ENCODE results near the gene LIPA. TPM values are rescaled to one million over a fixed set of nuclear protein-coding genes. Genes with fewer than 3 reads are reported as not detected.
"Not testable (repeated sequence)": the region's sequence is repeated elsewhere in the genome, so short reads cannot be mapped to it uniquely, and the experiment has no call there.

The LIPA gene
- total RNA-seq, 2 donors from 2014 or later = 30.4 to 37.8 TPM

- H3K36me3 ChIP-seq = no peaks in the 10 kb centered on the region
- intact Hi-C loops (cut with DNase I) = no loop called here
- no peaks in the 10 kb centered on the region for H3K27me3 ChIP-seq
- H3K27ac ChIP-seq = no peak overlapping the region
- no peaks in the 10 kb centered on the region for H3K9me3 ChIP-seq
- no peak for DNase-seq
- no peak overlapping the region for H3K4me3 ChIP-seq
- H3K4me1 ChIP-seq = no peaks in the 10 kb centered on the region
- TF ChIP-seq, protein P1, sequence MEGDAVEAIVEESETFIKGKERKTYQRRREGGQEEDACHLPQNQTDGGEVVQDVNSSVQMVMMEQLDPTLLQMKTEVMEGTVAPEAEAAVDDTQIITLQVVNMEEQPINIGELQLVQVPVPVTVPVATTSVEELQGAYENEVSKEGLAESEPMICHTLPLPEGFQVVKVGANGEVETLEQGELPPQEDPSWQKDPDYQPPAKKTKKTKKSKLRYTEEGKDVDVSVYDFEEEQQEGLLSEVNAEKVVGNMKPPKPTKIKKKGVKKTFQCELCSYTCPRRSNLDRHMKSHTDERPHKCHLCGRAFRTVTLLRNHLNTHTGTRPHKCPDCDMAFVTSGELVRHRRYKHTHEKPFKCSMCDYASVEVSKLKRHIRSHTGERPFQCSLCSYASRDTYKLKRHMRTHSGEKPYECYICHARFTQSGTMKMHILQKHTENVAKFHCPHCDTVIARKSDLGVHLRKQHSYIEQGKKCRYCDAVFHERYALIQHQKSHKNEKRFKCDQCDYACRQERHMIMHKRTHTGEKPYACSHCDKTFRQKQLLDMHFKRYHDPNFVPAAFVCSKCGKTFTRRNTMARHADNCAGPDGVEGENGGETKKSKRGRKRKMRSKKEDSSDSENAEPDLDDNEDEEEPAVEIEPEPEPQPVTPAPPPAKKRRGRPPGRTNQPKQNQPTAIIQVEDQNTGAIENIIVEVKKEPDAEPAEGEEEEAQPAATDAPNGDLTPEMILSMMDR (IDR thresholded peaks at IDR 0.05) = no peak
- no peak overlapping the region for H3K9ac ChIP-seq (ENCODE audit: low read depth in 2 of 2, low read length in 2 of 2)
Observed at GRCh38 chr10:89175816-89176215, 75.8 kb downstream of the LIPA start.

DNA sequence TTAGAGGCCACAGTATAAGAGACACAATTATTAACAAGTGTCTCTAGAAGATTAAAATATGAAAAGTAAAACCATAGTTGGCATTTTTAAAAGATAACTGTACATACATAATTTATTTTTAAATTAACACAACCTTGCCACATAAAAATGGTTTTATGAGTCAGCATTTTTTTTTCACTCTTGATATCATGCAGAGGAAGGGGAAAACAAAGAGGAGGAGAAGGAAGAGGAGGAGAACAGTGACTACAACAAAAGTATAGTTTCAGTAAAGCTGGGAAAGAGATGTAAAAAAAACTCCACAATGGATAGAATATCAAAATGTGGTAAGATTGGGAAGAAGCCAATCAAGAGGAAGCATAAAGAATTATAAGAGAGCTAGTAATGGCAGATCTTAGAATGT lies 78.5 kb downstream of the LIPA start:
- H3K4me1 ChIP-seq = no peaks in the 10 kb centered on the region

DNA sequence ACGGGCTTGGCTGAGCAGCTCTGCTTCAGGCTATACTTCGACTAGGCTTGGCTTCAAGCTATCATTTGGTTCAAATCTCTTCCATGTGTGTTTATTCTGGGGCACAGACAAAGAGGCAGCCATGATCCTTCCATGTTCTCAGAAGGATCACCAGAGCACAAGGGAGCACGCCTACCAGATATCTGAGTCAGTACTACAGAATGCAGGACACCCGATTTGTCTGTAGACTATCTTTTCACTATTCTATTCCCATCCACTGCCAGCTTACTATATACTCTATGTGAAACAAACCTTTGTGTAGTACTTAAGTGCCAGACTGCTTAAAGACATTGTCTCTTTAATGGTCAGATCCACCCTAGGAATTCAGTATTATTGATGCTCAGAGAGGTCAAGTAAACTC lies 79.6 kb downstream of the LIPA start:
- no peak overlapping the region for H3K9ac ChIP-seq (ENCODE audit: low read depth in 2 of 2, low read length in 2 of 2)
- no peaks in the 10 kb centered on the region for H3K9me3 ChIP-seq
- no peak overlapping the region for H3K27ac ChIP-seq
- no peaks in the 10 kb centered on the region for H3K27me3 ChIP-seq
- intact Hi-C loops (cut with DNase I) = no loop called here
- no peaks in the 10 kb centered on the region for H3K4me1 ChIP-seq
- TF ChIP-seq, protein P1 (IDR thresholded peaks at IDR 0.05) = no peak
- DNase-seq = no peak
- H3K36me3 ChIP-seq = no peaks in the 10 kb centered on the region
- no peak overlapping the region for H3K4me3 ChIP-seq

More for the DNA sequence above, 78.5 kb downstream of the LIPA start:
- H3K36me3 ChIP-seq = no peaks in the 10 kb centered on the region
- H3K9me3 ChIP-seq = no peaks in the 10 kb centered on the region
- no peak overlapping the region for H3K9ac ChIP-seq (ENCODE audit: low read depth in 2 of 2, low read length in 2 of 2)
- no peak overlapping the region for H3K4me3 ChIP-seq
- no peaks in the 10 kb centered on the region for H3K27me3 ChIP-seq
- intact Hi-C loops (cut with DNase I) = no loop called here
- TF ChIP-seq, protein P1 (IDR thresholded peaks at IDR 0.05) = no peak
- no peak for DNase-seq
- no peak overlapping the region for H3K27ac ChIP-seq

DNA sequence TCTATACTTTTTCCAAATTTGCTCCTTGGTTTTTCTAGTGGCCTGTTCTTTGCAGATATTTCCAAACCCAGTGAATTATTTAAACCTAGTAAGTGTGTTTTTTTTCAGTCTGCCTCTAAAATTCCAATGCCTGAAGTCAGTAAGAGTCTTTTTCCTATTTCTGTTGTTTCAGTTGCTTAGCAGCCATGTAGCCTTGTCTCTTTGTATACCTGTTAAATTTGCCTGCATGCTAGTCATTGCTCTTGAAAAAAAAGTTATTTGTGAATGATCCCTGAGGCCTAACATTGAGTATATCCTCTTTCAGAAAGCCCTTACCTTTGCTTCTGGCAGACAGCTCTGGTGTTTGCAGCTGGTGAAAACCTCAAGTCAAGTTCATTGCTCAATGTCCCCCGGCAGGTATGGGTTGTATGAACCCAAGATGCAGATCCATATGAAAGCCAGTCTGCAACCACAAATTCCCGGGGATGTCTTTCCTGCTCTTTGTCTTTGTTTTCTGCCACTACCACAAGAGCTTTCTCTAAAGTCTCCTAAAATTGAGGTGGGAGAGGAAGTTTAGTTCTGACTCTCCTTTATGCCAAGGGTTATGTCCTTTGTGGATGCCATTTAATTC lies 80.2 kb downstream of the LIPA start:
- H3K4me3 ChIP-seq = no peak overlapping the region
- H3K36me3 ChIP-seq = no peaks in the 10 kb centered on the region
- H3K9ac ChIP-seq (ENCODE audit: low read depth in 2 of 2, low read length in 2 of 2) = no peak overlapping the region
- H3K27ac ChIP-seq = no peak overlapping the region
- H3K4me1 ChIP-seq = no peaks in the 10 kb centered on the region
- no peaks in the 10 kb centered on the region for H3K27me3 ChIP-seq
- DNase-seq = no peak
- H3K9me3 ChIP-seq = no peaks in the 10 kb centered on the region
- TF ChIP-seq, protein P1 (IDR thresholded peaks at IDR 0.05) = no peak
- intact Hi-C loops (cut with DNase I) = no loop called here

GRCh38 chr10:89168354-89168900 lies 83.1 kb downstream of the LIPA start:
- H3K4me3 ChIP-seq; DNase-seq; H3K36me3 ChIP-seq; H3K9me3 ChIP-seq; H3K9ac ChIP-seq (ENCODE audit: low read depth in 2 of 2, low read length in 2 of 2); intact Hi-C loops (cut with DNase I); H3K27ac ChIP-seq; H3K27me3 ChIP-seq; H3K4me1 ChIP-seq: not testable (repeated sequence)

DNA sequence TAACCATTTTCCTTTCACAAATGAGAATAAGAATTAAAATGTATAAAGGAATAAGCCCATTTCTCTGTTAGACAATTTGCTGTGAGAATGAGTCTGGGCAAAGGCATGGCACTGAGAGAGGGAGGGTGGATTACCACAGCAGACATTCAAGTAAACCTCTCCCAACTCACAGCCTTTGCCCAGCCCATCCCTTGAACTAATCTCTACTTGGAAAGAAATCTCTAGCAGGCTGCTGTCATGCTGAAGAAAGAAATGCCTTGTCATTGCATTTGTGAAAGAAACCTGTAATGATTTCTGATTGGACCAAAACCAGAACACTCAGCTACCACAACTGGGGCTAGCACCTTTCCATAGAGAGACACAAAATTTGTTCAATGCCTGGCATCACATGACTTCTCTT lies 83.7 kb downstream of the LIPA start:
- no peak for DNase-seq
- intact Hi-C loops (cut with DNase I) = no loop called here
- no peaks in the 10 kb centered on the region for H3K36me3 ChIP-seq
- H3K4me3 ChIP-seq = no peak overlapping the region
- H3K9me3 ChIP-seq = no peaks in the 10 kb centered on the region
- H3K27me3 ChIP-seq = no peaks in the 10 kb centered on the region
- H3K4me1 ChIP-seq = no peaks in the 10 kb centered on the region
- H3K9ac ChIP-seq (ENCODE audit: low read depth in 2 of 2, low read length in 2 of 2) = no peak overlapping the region
- TF ChIP-seq, protein P1 (IDR thresholded peaks at IDR 0.05) = no peak
- no peak overlapping the region for H3K27ac ChIP-seq
